GM19240 (cell line): Measurements from ENCODE around the gene FASTK.
"Not testable (repeated sequence)": the region's sequence is repeated elsewhere in the genome, so short reads cannot be mapped to it uniquely, and the experiment has no call there.

Experiments used
- DNase-seq: peaks from one replicate; pipeline ENCODE4 v3.0.0; 2011; ENCODE audit warnings: low spot score; ENCODE audit not compliant: insufficient read length

FASTK gene

DNA sequence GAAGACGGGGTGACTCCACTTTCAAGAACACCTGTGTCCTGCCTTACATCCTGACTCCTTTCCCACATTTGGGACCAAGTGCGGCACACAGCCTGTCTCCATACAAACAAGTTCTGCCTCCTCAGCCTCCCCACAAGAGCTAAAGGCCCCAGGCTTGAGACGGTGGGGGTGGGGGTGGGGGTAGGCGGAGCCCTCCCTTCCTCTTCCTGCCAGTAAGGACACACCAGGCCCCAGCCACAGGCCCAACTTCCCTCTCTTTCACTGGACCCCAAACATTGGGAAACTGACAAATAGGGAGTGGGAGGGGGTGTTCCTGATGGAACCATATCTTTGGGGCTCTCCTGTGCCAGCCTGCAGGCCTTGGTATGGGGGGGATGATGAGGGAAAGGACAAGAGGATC lies 27.5 kb downstream of the FASTK start:
- DNase-seq = no peak

DNA sequence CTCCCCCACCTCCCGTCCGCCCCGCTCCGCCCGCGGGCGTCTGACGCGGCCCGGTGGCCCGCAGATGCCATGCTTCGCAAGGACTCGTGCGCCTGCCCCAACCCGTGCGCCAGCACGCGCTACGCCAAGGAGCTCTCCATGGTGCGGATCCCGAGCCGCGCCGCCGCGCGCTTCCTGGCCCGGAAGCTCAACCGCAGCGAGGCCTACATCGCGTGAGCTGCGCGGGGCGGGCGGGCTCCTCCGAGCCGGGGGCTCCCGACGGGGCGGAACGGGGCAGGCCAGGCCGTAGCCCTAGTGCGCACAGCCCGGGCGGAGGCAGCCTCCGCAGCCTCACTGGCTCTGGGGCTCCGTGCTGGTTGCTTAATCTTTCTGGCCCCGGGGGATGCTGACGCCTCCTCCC lies 29.5 kb downstream of the FASTK start:
- DNase-seq = no peak

DNA sequence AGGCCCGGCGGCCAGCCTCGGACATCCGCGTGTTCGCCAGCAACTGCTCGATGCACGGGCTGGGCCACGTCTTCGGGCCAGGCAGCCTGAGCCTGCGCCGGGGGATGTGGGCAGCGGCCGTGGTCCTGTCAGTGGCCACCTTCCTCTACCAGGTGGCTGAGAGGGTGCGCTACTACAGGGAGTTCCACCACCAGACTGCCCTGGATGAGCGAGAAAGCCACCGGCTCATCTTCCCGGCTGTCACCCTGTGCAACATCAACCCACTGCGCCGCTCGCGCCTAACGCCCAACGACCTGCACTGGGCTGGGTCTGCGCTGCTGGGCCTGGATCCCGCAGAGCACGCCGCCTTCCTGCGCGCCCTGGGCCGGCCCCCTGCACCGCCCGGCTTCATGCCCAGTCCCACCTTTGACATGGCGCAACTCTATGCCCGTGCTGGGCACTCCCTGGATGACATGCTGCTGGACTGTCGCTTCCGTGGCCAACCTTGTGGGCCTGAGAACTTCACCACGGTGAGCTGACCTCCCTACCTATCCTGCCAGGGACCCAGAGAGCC lies 31.6 kb downstream of the FASTK start:
- no peak for DNase-seq

DNA sequence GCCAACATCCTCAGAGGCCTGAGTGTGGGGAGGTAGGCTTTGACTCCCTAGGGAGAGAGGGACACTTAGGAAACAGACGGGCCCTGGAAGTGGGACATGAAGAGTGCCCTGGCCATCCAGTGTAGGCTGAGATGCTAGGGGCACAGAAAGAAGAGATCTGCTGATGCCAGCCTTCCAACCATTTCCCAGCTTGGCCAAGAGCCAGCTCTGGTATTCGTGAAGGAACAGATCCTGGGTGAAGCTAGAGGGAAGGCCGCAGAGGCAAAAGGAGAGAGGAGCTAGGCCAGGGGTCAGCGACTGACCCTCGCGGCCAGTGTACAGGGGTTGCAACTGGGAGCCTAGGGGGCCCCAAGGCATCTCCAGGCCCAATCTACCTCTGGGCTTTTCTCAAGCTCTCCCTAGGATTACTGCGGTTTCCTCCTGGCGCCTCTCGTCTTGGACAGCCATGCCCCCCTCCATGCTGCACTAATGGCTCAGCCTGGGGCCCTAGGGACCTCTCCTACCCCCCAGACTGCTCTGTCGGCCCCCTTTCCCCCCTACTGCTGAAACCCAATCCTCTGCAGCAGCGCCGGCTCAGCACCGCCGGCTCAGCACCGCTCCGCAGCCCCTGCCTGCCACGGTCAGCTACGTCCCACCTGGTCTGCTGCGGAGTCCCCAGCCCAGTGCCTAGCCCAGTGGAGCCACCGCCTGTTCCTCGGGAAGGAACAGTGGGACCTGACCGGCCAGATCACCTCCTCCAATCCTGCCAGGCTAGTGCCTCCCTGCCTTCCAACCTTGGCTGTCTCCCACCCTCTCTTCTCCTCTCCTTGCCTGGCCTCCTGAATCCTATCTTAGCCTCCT lies 32.4 kb downstream of the FASTK start, which contains the start of gene ASIC3:
Gene ASIC3 (plus strand): TSS at position 556 of the 840 bp plus-strand sequence. CDS start 355 bp downstream, outside the sequence.
- DNase-seq = no peak

DNA sequence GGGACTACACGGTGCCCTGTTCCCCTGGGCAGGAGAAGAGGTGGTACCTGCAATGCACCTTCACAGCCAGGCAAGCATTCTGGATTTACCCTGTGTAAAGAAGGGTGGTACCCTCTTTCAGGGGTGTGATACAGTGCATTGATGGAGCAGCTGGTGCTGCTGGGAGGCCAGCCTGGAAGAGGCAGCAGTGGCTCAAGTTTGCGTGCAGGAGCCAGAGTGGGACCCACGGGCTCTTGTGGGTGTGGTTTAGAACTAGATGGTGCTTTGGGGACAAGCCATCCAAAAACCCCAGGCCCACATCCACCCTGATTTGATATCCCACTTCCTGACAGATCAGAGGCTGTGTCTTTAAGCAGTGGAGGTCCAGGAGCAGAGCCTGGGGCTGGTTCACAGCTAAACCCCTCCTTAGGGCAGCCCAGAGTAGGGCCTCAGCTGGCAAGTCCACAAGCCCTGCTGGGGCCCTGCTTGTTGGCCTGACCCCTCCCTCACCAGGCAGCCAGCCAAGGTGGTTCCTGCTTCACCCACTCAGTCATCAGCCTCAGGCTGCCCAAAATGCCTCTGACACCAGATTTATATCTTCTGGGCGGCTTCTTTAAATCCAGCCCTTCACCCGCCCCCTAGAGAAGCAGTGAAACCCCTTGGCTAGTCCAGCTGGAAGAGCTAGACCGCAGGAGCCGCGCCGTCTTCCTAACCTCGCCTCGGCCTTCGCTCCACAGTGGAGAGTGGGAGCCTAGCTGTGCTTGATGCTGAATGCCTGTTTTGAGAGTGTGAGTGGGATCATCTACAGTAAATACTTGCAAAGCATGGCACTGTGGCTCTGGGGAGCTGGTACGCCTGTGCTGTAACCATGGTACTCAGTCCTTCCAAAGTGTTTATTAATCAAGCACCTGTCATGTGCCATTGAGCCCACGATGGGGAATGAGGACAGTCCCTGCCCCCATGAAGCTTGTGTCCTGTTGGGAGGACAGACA lies 33.7 kb downstream of the FASTK start:
- DNase-seq = no peak

DNA sequence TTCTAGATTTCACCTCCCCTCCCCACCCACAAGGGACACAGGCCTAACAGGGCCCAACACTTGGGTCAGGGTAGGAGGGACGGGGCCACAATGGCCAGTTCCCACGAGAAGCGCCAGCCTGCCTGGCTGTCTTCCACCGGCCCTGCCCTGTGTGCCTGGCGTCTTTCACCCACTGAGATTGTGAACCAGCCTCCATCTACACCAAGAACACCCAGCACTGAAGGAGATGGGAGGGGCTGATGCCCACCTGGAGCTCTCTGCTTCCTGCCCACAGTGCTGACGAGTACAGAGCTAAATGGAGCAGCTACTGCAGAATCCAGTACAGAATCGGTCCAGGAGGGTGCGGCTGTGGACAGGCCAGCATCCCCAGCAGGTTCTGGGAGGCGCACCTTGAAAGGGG lies 34.6 kb downstream of the FASTK start:
- no peak for DNase-seq

DNA sequence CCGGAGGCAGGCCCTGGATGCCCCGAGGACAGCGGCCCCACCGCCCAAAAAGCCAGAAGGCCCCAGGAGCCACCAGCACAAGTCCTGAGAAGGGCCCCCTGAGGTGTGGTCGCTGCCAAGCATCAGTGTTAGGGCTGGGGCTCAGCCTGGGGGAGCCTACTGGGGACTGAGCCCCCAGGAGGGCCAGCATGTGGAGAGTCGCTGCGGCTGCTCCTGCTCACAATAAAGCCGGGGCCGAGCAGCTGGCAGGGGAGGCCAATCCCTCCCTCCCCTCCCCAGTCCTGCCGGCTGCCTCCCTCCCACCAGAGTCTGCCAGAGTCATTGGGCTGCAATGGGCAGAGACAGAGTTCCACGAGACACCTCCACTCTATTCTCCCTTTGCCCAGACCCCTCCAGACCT lies 35.3 kb downstream of the FASTK start:
- no peak for DNase-seq

DNA sequence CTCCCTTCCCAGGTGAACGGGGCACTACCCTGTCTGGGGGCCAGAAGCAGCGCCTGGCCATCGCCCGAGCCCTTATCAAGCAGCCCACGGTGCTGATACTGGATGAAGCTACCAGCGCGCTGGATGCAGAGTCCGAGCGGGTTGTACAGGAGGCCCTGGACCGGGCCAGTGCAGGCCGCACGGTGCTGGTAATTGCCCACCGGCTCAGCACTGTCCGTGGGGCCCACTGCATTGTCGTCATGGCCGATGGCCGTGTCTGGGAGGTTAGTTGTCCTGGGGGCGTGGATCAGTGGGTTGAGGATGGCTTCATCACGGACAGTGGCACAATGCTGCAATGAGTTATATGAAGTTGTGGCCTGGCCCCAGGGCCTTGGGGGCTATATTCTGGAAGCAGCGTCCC lies 36.6 kb downstream of the FASTK start:
- DNase-seq = no peak

DNA sequence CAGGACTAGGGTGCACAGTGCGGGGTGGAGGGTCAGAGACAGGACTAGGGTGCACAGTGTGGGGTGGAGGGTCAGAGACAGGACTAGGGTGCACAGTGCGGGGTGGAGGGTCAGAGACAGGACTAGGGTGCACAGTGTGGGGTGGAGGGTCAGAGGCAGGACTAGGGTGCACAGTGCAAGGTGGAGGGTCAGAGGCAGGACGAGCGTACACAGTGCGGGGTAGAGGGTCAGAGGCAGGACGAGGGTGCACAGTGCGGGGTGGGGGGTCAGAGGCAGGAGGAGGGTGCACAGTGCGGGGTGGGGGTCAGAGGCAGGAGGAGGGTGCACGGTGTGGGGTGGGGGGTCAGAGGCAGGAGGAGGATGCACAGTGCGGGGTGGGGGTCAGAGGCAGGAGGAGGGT lies 37.2 kb downstream of the FASTK start:
- DNase-seq = not testable (repeated sequence)

DNA sequence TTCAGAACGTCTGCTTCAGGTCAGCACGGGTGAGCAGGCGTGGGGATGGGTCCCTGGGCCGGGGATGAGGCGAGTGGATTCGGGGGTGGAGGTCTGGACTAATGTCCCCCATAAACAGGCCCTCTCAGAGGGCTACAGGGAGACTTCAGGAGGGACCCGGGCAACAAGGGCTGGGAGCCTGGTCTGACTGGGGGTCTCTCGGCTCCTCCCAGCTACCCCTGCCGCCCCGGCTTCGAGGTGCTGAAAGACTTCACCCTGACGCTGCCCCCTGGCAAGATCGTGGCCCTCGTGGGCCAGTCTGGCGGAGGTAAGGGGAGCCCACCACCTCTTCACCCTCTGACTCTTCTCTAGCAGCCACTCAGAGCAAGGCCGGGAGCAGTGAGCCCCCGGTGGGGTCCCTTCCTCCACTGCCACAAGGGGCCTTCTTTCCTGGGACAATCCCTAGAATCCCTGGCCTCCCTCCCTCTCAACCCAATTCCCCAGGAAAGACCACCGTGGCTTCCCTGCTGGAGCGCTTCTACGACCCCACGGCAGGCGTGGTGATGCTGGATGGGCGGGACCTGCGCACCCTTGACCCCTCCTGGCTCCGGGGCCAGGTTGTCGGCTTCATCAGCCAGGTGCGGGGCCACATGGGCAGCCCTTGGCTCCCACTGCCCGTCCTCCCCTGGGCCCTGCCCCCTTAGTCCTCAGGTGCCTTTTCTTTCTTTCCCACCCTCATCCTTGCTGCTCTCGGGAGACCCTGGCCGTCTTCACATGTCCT lies 39.8 kb downstream of the FASTK start:
- DNase-seq = no peak

DNA sequence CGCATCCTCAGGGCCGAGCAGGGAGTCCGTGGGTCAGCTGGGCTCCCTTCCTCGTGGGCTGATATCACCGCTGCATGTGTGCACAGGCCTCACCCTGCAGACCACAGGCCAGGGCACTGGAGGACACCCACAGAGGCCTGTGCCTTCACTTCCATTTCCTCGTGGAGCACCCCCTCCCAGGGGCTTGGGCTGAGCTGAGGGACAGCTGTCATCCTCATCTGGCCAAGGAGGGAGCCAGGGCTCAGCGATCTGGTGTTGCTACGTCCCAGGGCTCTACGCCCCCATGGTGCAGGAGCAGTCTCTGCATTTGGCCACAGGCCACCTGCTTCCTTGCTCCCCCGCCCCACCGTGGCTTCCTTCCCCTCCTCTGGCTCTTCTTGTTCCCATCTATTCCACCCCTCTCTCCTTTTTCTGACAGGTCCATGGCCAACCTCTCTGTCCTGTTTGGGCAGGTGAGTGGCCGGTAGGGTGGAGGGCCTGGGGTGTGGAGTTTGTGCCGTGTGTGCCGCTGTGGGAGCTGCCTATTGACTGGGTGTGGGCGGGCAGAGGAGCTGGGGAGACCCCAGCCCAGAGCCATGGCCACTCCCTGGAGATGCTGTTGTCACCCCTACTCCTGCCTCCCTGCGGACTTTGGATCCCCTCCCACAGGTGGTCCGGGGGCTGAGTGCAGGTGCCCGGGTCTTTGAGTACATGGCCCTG lies 40.6 kb downstream of the FASTK start:
- DNase-seq = no peak

DNA sequence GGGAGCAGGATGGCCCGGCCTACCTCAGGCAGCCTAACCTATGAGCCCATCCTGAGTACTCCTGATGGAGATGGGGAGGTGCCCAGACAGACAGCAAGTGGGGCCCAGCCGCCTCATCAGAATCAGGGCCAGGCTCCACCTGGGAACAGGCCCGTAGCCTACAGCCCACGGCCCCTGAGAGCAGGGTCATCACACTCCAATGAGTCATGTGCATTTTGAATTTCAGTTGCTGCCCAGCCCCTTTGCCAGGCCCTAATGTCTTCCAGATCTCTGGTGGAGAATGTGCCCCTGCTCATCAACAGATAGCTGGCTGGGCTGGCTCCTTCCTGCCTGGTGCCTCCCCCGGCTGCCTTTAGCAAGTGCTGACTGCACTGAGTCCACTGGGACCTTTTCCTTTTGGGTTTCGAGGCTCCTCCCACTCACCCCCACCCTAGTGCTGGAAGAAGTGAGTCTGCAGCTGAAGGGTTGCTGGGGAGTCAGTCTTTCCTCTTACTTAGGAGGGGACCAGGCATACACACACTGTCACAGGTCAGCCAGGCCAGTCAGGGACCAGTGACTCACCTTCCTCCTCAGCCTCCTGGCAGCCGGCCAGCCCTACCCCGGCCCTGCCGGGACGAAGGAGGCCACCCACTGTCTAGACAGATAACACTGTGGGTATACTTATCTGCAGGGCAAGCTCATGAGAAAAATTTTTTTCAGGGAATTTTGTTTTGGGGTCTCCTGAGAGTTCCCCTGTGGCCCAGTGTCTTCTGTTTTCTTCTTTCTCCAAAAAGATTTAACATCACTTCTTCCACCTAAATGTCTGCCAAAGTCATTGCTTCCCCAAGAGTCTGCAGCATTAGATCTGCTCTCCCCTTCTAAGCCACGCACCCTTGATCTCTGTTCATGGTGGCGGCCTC lies 41.4 kb downstream of the FASTK start:
- DNase-seq = no peak

DNA sequence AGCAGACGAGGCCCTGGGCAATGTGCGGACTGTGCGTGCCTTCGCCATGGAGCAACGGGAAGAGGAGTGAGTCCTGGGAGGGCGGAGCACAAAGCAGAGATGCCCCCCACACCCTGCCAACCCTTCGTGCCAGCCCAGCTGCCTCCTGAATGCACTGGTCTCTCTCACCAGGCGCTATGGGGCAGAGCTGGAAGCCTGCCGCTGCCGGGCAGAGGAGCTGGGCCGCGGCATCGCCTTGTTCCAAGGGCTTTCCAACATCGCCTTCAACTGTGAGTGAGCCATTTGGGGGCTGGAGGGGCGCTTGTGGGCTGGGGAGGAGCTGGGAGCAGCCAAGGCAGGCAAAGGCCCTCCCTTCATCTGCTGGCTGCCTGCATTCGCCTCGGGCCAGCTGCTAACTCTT lies 44.7 kb downstream of the FASTK start:
- DNase-seq = no peak

DNA sequence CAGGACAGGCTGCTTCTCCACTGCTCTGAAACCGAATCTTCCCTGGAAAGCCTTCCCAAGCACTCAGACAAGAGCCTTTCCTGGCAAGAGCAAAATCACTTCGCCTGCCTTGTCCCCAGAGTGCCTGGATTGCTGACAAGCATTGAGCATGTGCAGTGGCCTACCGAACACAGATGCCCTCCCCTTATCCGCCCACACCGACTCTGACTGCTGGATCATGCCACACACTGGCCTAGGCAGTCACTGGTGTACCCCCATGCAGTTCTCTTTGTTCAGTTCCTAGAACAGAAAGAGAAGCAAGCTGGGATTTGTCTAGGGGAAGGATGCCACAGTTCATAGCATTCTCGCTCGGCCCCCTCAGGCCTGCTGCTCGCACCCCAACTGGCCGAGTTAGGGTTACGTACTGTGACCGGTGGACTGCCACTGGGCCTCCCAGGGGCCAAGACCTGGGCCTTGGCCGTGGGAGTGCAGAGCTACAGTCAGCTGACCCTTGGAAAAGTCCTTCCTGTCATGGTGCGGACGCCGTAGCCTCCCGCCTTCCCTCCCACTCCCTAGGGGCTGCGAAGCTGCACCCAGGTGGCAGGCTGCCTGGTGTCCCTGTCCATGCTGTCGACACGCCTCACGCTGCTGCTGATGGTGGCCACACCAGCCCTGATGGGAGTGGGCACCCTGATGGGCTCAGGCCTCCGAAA lies 45.4 kb downstream of the FASTK start:
- DNase-seq = no peak

DNA sequence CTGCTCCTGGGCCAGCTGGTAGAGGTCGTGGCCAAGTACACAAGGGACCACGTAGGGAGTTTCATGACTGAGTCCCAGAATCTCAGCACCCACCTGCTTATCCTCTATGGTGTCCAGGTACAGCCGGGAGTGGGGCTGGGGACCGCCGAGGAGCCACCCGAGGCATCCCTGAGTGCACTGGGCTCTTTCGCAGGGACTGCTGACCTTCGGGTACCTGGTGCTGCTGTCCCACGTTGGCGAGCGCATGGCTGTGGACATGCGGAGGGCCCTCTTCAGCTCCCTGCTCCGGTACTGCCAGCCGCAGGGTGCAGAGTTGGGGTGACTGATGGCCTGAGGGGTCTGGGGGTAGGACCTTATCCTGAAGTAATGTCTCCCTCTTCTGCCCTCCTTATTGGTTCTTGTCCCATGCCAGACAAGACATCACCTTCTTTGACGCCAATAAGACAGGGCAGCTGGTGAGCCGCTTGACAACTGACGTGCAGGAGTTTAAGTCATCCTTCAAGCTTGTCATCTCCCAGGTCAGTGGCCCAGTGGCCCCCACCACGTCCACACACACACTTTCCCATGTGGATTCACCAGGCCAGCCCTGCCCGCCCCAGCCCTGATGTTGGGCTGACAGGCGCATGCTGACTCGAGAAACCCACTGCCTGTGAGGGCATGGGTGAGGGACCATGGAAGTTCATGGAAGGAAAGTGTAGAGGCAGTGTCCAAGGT lies 46.1 kb downstream of the FASTK start:
- no peak for DNase-seq

DNA sequence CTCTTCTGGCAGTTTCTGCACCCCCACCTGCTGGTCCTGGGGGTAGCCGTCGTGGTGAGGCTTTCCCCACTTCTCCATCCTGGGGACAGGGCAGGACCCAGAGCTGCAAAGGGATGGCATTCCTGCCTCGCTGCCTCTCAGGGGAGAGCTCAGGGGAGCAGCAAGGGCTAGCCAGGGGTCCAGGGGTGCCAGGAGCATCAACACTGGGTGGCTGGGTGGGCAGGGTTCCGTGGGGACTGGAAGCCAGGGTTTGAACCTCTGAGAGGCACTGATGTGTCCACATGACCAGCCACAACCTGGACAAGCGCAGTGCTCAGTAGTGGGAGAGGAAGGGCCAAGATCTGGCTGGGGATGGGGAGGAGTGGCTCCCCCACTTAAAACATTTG lies 46.8 kb downstream of the FASTK start:
- no peak for DNase-seq

DNA sequence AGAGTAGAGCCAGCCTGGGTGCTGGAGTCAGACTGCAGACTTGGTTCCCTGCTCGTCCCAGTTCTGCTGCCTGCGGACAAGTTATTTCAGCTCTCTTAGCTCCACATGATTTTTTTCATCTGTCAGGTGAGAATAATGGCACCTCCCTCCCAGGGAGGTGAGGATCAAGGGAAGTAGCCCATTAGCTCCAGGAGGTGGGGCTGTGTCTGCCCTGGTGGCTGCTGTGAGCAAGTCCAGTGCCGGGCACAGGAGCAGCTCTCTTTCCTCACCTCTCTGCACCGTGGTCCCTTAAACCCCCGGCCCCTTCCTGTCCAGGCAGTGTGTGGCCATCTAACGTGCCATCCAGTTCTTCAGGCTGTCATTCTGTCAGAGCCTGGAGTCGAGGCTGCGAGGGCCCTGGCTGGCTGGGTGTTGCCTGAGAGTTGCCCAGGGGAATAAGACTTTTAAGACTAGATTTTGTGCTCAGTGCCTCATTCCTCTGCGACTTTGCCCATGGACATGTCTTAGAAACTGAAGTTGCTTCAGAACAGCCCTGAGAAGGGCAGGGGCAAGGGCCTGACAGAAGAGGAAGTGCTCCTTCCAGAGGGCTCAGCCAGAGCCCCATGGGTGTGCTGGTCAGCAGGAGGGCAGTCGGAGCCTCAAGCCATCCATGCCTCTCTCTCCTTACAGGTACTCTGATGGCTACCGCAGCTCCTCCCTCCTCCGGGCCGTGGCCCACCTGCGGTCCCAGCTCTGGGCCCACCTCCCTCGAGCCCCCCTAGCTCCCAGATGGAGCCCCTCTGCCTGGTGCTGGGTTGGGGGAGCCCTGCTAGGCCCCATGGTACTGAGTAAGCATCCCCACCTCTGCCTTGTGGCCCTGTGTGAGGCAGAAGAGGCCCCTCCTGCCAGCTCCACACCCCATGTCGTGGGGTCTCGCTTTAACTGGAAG lies 47.4 kb downstream of the FASTK start:
- DNase-seq = no peak
